H1 (cell line): ENCODE results near the gene CXCL12. TPM values are rescaled to one million over a fixed set of nuclear protein-coding genes. Genes with fewer than 3 reads are reported as not detected.

Experiments
- CTCF ChIA-PET: fragments of 300-600 bp; sonication (Branson Sonifier 250); formaldehyde crosslinking; loops from one replicate; lab custom pipeline; 2021; ENCODE audit not compliant: partially characterized antibody; lab: Charles Lee
- POLR2A ChIA-PET: fragments of 300-600 bp; sonication (Branson Sonifier 250); formaldehyde crosslinking; loops from one replicate; lab custom pipeline; 2021; ENCODE audit warnings: inconsistent platforms; ENCODE audit not compliant: partially characterized antibody; lab: Charles Lee
- DNase-seq, 2 experiments: peaks; one replicate each; pipeline versions ENCODE4 v3.0.0 to v3.0.0-alpha.2; 2010 to 2022; ENCODE audit warnings: low spot score in 2 of 2, low read depth in 1 of 2, mixed read lengths in 1 of 2
- FAIRE-seq: peaks from 2 replicates; lab custom pipeline; 2011; peaks lifted over from hg19 to GRCh38; lab: Jason Lieb, UNC
- H2AFZ ChIP-seq: 2 replicates; pipeline ENCODE4 v1.8.1; 2012; ENCODE audit warnings: low read length, inconsistent platforms
- H2AK5ac ChIP-seq: 2 replicates; pipeline ENCODE4 v1.6.1; 2013; ENCODE audit warnings: low read depth, low read length
- H2BK120ac ChIP-seq: replicated peaks from 2 replicates; pipeline ENCODE3; 2013; ENCODE audit warnings: low read depth, low read length, inconsistent platforms
- H2BK12ac ChIP-seq: 2 replicates; pipeline ENCODE4 v1.6.1; 2013; ENCODE audit warnings: low read depth, low read length
- H2BK15ac ChIP-seq: 2 replicates; pipeline ENCODE4 v1.6.1; 2013; ENCODE audit warnings: low read length
- H2BK20ac ChIP-seq: 2 replicates; pipeline ENCODE4 v1.6.1; 2013; ENCODE audit warnings: low read length
- H2BK5ac ChIP-seq: 2 replicates; pipeline ENCODE4 v1.6.1; 2013; ENCODE audit warnings: low read depth, low read length
- H3K14ac ChIP-seq: 2 replicates; pipeline ENCODE4 v1.6.1; 2013; ENCODE audit warnings: inconsistent platforms; ENCODE audit not compliant: insufficient read length
- H3K18ac ChIP-seq: 2 replicates; pipeline ENCODE4 v1.6.1; 2013; ENCODE audit warnings: low read length; ENCODE audit errors: extremely low read depth
- H3K23ac ChIP-seq: 2 replicates; pipeline ENCODE4 v1.6.1; 2013; ENCODE audit warnings: inconsistent platforms; ENCODE audit not compliant: insufficient read length
- H3K23me2 ChIP-seq: 2 replicates; pipeline ENCODE4 v1.6.1; 2013; ENCODE audit warnings: low read depth, low read length
- H3K27ac ChIP-seq: 2 replicates; pipeline ENCODE4 v1.6.1; 2011; ENCODE audit warnings: low read depth, low read length, inconsistent platforms
- H3K27me3 ChIP-seq, 4 experiments: replicated peaks in 1 of 4; 1 replicate in 1 of 4; 2 replicates in 3 of 4; pipeline versions ENCODE4 v1.6.1 to v1.8.1; 2011 to 2013; ENCODE audit warnings: low read length in 3 of 4, mild to moderate bottlenecking in 3 of 4, inconsistent platforms in 2 of 4, mixed read lengths in 2 of 4, moderate library complexity in 1 of 4; ENCODE audit not compliant: control insufficient read depth in 3 of 4, insufficient read depth in 3 of 4; ENCODE audit errors: extremely low read depth in 1 of 4
- H3K36me3 ChIP-seq, 4 experiments: 2 replicates each; pipeline versions ENCODE4 v1.6.1 to v1.8.1; 2011 to 2013; ENCODE audit warnings: mild to moderate bottlenecking in 4 of 4, low read length in 3 of 4, moderate library complexity in 2 of 4, control low read depth in 1 of 4, inconsistent platforms in 1 of 4; ENCODE audit not compliant: insufficient read depth in 4 of 4, control insufficient read depth in 2 of 4
- H3K4ac ChIP-seq: replicated peaks from 2 replicates; pipeline ENCODE3; 2013; ENCODE audit warnings: low read length, low read depth, mixed read lengths, inconsistent platforms; ENCODE audit not compliant: insufficient read length
- H3K4me1 ChIP-seq, 4 experiments: replicated peaks in 1 of 4; 1 replicate in 1 of 4; 2 replicates in 3 of 4; pipeline versions ENCODE4 v1.6.1 to v1.8.1; 2011 to 2013; ENCODE audit warnings: low read length in 3 of 4, inconsistent platforms in 2 of 4, mixed read lengths in 1 of 4; ENCODE audit not compliant: insufficient read depth in 4 of 4, control insufficient read depth in 3 of 4
- H3K4me2 ChIP-seq, 2 experiments: 2 replicates each; pipeline versions ENCODE4 v1.6.1 to v1.8.1; 2011 to 2013; ENCODE audit warnings: low read depth in 2 of 2, low read length in 2 of 2, control low read depth in 1 of 2, inconsistent platforms in 1 of 2, mild to moderate bottlenecking in 1 of 2; ENCODE audit not compliant: insufficient read depth in 1 of 2
- H3K4me3 ChIP-seq, 4 experiments: fragments of 200-600, 300-600 bp in 1 of 4; sonication (generic), shearing (Covaris generic), sonication (Bioruptor Twin) in 1 of 4; 2 replicates each; pipeline versions ENCODE4 v1.5.1 to v1.8.1; 2011 to 2016; ENCODE audit warnings: low read length in 4 of 4, low read depth in 3 of 4, control low read depth in 2 of 4, inconsistent platforms in 2 of 4, mild to moderate bottlenecking in 2 of 4, mixed read lengths in 1 of 4, moderate library complexity in 1 of 4; ENCODE audit not compliant: insufficient read depth in 2 of 4; ENCODE audit errors: extremely low read depth in 1 of 4
- H3K56ac ChIP-seq: replicated peaks from 2 replicates; pipeline ENCODE3; 2013; ENCODE audit warnings: low read depth, mild to moderate bottlenecking, mixed read lengths, low read length, inconsistent platforms; ENCODE audit not compliant: insufficient read length
- H3K79me1 ChIP-seq: 2 replicates; pipeline ENCODE4 v1.6.1; 2013; ENCODE audit warnings: low read depth, low read length, control low read depth
- H3K79me2 ChIP-seq, 2 experiments: 2 replicates each; pipeline versions ENCODE4 v1.6.1 to v1.8.1; 2012 to 2013; ENCODE audit warnings: low read length in 2 of 2, mild to moderate bottlenecking in 2 of 2, inconsistent platforms in 1 of 2; ENCODE audit not compliant: insufficient read depth in 2 of 2, control insufficient read depth in 1 of 2
- H3K9ac ChIP-seq, 4 experiments: replicated peaks in 1 of 4; 1 replicate in 1 of 4; 2 replicates in 3 of 4; pipeline versions ENCODE4 v1.6.1 to v1.8.1; 2011 to 2013; ENCODE audit warnings: low read depth in 3 of 4, low read length in 3 of 4, control low read depth in 2 of 4, mild to moderate bottlenecking in 2 of 4, moderate library complexity in 2 of 4, inconsistent platforms in 1 of 4; ENCODE audit errors: extremely low read depth in 1 of 4
- H3K9me3 ChIP-seq, 2 experiments: 2 replicates each; pipeline versions ENCODE4 v1.6.1 to v1.8.1; 2012 to 2013; ENCODE audit warnings: mild to moderate bottlenecking in 2 of 2, moderate library complexity in 2 of 2, control low read depth in 1 of 2, inconsistent platforms in 1 of 2, low read depth in 1 of 2, low read length in 1 of 2, mixed read lengths in 1 of 2; ENCODE audit not compliant: insufficient read depth in 2 of 2
- H4K20me1 ChIP-seq, 2 experiments: replicated peaks in 1 of 2; 2 replicates each; pipeline versions ENCODE3 to v1.8.1; 2011 to 2013; ENCODE audit warnings: inconsistent platforms in 2 of 2, low read length in 2 of 2, mild to moderate bottlenecking in 1 of 2; ENCODE audit not compliant: insufficient read depth in 2 of 2, control insufficient read depth in 1 of 2
- H4K5ac ChIP-seq: 2 replicates; pipeline ENCODE4 v1.6.1; 2013; ENCODE audit warnings: low read length, low read depth, mixed read lengths, inconsistent platforms; ENCODE audit not compliant: insufficient read length
- H4K8ac ChIP-seq: 2 replicates; pipeline ENCODE4 v1.8.0; 2013; ENCODE audit warnings: mild to moderate bottlenecking, moderate library complexity, low read length, inconsistent platforms; ENCODE audit not compliant: insufficient read depth; ENCODE audit errors: extremely low read depth
- H4K91ac ChIP-seq: replicated peaks from 2 replicates; pipeline ENCODE3; 2013; ENCODE audit warnings: low read length, mixed read lengths, inconsistent platforms; ENCODE audit not compliant: insufficient read length
- ATF3 ChIP-seq: IDR thresholded peaks from 2 replicates; pipeline ENCODE4 v1.6.1; 2011; ENCODE audit warnings: low read depth, mild to moderate bottlenecking, low read length; ENCODE audit not compliant: insufficient read depth
- CBX5 ChIP-seq: fragments of 300-800, 300-1000 bp; sonication (generic); IDR thresholded peaks from 2 replicates; pipeline ENCODE4 v1.7.1; 2016; ENCODE audit warnings: antibody characterized with exemption, low read length, low read depth
- CHD1 ChIP-seq: IDR thresholded peaks from 2 replicates; pipeline ENCODE4 v1.6.1; 2012; ENCODE audit warnings: low read depth, low read length, improper control_type of control experiment
- CREB1 ChIP-seq: IDR thresholded peaks from 2 replicates; pipeline ENCODE4 v1.6.1; 2012; ENCODE audit warnings: inconsistent platforms
- EP300 ChIP-seq, 2 experiments: IDR thresholded peaks; 1 replicate in 1 of 2; 2 replicates in 1 of 2; pipeline ENCODE4 v1.6.1; 2011 to 2012; ENCODE audit warnings: low read depth in 2 of 2, low read length in 2 of 2, mild to moderate bottlenecking in 2 of 2, borderline replicate concordance in 1 of 2, inconsistent platforms in 1 of 2, moderate library complexity in 1 of 2
- EZH2 ChIP-seq: fragments of 200-600 bp; sonication (generic); IDR thresholded peaks from 2 replicates; pipeline ENCODE4 v1.7.1; 2012; ENCODE audit warnings: low read depth, mild to moderate bottlenecking, moderate library complexity, low read length, inconsistent platforms; ENCODE audit not compliant: severe bottlenecking
- POU5F1 ChIP-seq: IDR thresholded peaks from 2 replicates; pipeline ENCODE4 v1.6.1; 2011; ENCODE audit warnings: low read depth, mild to moderate bottlenecking, low read length, moderate library complexity
- RBBP5 ChIP-seq: IDR thresholded peaks from 2 replicates; pipeline ENCODE4 v1.7.1; 2012; ENCODE audit warnings: low read depth, mild to moderate bottlenecking, inconsistent platforms, low read length, moderate library complexity, borderline replicate concordance
- RNF2 ChIP-seq: fragments of 200-900, 300-1000 bp; sonication (generic); IDR thresholded peaks from 2 replicates; pipeline ENCODE4 v1.7.1; 2016; ENCODE audit warnings: borderline replicate concordance, low read depth, mild to moderate bottlenecking, antibody characterized with exemption, low read length; ENCODE audit not compliant: poor library complexity, severe bottlenecking; ENCODE audit errors: missing control alignments
- RXRA ChIP-seq: IDR thresholded peaks from 2 replicates; pipeline ENCODE4 v1.6.1; 2011; ENCODE audit warnings: low read depth, mild to moderate bottlenecking, low read length, moderate library complexity; ENCODE audit not compliant: insufficient read depth
- SIX5 ChIP-seq: IDR thresholded peaks from 2 replicates; pipeline ENCODE4 v1.6.1; 2011; ENCODE audit warnings: mild to moderate bottlenecking, low read depth, low read length
- TBP ChIP-seq: IDR thresholded peaks from 2 replicates; pipeline ENCODE4 v1.6.1; 2011; ENCODE audit warnings: low read depth, low read length, improper control_type of control experiment
- WGBS, 2 experiments: shearing (Covaris generic) in 1 of 2; methylation state at CpG; one replicate each; pipeline versions ENCODE4 v1.1.6 to v1.1.7; 2013 to 2015; ENCODE audit warnings: low lambda C conversion rate in 2 of 2, mixed read lengths in 2 of 2, inconsistent platforms in 1 of 2, low coverage in 1 of 2, missing lambda C conversion rate in 1 of 2; ENCODE audit not compliant: insufficient replicate concordance in 2 of 2, insufficient coverage in 1 of 2, insufficient read length in 1 of 2; ENCODE audit errors: extremely low coverage in 1 of 2, missing lambda C conversion rate in 1 of 2; 5-methylcytosine and 5-hydroxymethylcytosine counted together
- polyA plus RNA-seq, 7 experiments: library from polyadenylated mRNA; depleted of rRNA in 3 of 7; stranded (reverse) in 5 of 7; unstranded in 2 of 7; fragments of >200 nt in 5 of 7; fragments of 200-250 nt in 2 of 7; gene quantifications; 1 replicate in 5 of 7; 2 replicates in 1 of 7; 4 replicates in 1 of 7; pipeline versions ENCODE4 v1.2.1 to v1.2.3, GENCODE V29; 2011 to 2013; ENCODE audit warnings: missing spikeins in 2 of 7, mixed read lengths in 2 of 7
- total RNA-seq: library from RNA; stranded (reverse); fragmentation: NEBNext Ultra II Directional; extraction: Animal tissue kit (Norgen Biotek cat#: 25700); gene quantifications from 2 replicates; pipeline ENCODE4 v1.2.1, GENCODE V29; 2021

CXCL12 gene
- total and polyA plus RNA-seq, 2 of the 8 experiments (the other 6 are each of a cell fraction or from before 2014, with no cell fraction given) = 51.4 to 53.8 TPM

GRCh38 chr10:44419790-44420549 lies 35.1 kb upstream of the CXCL12 start:
- no peaks in the 10 kb centered on the region for H3K27me3 ChIP-seq
- POLR2A ChIA-PET = no interaction called here
- H3K4me1 ChIP-seq = peaks cover 0 to 2% (median 0%) of the 10 kb centered on the region in 4 experiments; a peak in 1 of 7 replicates
- no peaks in the 10 kb centered on the region for H4K20me1 ChIP-seq
- no peak overlapping the region for H2BK120ac ChIP-seq
- H3K9me3 ChIP-seq = no peaks in the 10 kb centered on the region
- H3K9ac ChIP-seq = no peak overlapping the region
- no peak overlapping the region for H2BK20ac ChIP-seq
- H3K79me1 ChIP-seq = no peaks in the 10 kb centered on the region
- H2BK15ac ChIP-seq = no peak overlapping the region
- H3K14ac ChIP-seq = no peak overlapping the region
- H3K4me2 ChIP-seq = no peak overlapping the region
- H2BK5ac ChIP-seq = no peak overlapping the region
- H4K5ac ChIP-seq = no peak overlapping the region
- no peak overlapping the region for H4K91ac ChIP-seq
- H2AK5ac ChIP-seq = no peak overlapping the region
- H3K4ac ChIP-seq = no peak overlapping the region
- H3K4me3 ChIP-seq = no peak overlapping the region
- H3K23me2 ChIP-seq = no peaks in the 10 kb centered on the region; the same call in 1 of the 2 replicates
- no peak overlapping the region for H3K27ac ChIP-seq
- H3K36me3 ChIP-seq = no peaks in the 10 kb centered on the region
- no peak overlapping the region for H3K23ac ChIP-seq
- no peak overlapping the region for H3K18ac ChIP-seq
- H3K56ac ChIP-seq = no peak overlapping the region
- 72% methylated on average over 2 of the region's 2 CpGs; no CpG with 5 or more reads in 1 of the 2 experiments for WGBS, 2 experiments
- H3K79me2 ChIP-seq = no peaks in the 10 kb centered on the region
- H2BK12ac ChIP-seq = no peak overlapping the region
- FAIRE-seq (no peak), DNase-seq (no peak)
- no peak overlapping the region for H4K8ac ChIP-seq
- CTCF ChIA-PET = interaction anchor here (1.1 to 1.3 kb wide), 3 partner anchors 20 to 747 kb away, joined by 3 to 7 read pairs (median 3); no protein-coding TSS in a partner anchor
- no peak overlapping the region for H2AFZ ChIP-seq
- TF ChIP-seq POU5F1 = no peak
- no peak for TF ChIP-seq RXRA
- TF ChIP-seq RNF2 = no peak
- no peak for TF ChIP-seq RBBP5
- no peak for TF ChIP-seq EZH2
- no peak for TF ChIP-seq ATF3
- no peak for TF ChIP-seq CHD1
- TF ChIP-seq SIX5 = no peak
- TF ChIP-seq TBP = no peak
- no peak for TF ChIP-seq CBX5
- TF ChIP-seq EP300 (IDR thresholded peaks at IDR 0.05; ENCODE audit: borderline replicate concordance in 1 of 2, low read depth in 2 of 2, low read length in 2 of 2) = no peak
- TF ChIP-seq CREB1 = no peak
